ENCODE measurements around the gene GRIN2D.
"Not testable (repeated sequence)": the region's sequence is repeated elsewhere in the genome, so short reads cannot be mapped to it uniquely, and the experiment has no call there.

Gene GRIN2D

DNA sequence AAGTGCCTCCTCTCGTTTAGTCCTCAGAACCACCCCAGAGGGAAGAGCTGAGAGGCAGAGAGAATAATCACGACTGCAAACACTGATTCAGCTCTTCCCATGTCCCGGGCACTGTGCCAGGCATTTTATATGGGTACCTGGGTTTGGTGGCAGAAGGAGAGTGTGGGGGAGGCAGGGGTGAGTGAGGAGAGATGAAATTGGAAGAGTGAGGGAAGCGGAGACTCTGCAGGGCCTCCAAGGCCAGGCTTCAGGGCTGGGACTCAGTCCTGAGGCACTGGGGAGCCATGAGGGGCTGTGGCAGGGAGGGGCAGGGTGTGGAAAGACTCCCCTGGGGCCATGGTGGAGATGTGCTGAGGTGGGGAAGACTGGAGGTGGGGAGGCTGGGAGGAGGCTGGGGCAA lies 20.6 kb upstream of the GRIN2D start:
- DNase-seq = peak; percentile 41

DNA sequence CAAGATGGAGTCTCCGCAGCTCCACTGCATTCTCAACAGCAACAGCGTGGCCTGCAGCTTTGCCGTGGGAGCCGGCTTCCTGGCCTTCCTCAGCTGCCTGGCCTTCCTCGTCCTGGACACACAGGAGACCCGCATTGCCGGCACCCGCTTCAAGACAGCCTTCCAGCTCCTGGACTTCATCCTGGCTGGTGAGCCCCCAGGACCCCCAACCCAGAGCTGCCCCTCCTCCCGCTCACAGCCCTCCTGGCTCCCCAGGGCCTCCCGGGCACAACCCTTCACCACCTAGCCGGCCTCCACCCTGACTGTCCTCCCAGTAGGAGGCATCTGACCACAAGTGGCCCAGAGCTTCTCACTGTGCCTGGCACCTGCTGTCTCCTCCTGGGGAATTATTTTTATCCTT lies 19.9 kb upstream of the GRIN2D start:
- DNase-seq = no peak

DNA sequence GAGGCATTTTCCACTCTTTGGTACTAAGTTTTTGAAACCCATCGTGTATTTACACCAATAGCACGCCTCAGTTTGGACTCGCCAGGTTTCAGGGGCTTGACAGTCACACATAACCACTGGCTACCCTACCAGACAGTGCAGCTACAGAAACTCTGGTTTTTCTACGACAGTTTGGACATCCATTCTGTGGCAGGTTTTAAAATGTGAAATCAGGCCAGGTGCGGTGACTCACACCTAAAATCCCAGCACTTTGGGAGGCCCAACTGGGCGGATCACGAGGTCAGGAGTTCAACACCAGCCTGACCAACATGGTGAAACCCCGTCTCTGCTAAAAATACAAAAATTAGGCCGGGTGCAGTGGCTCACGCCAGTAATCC lies 15.3 kb upstream of the GRIN2D start:
- no peak for DNase-seq

DNA sequence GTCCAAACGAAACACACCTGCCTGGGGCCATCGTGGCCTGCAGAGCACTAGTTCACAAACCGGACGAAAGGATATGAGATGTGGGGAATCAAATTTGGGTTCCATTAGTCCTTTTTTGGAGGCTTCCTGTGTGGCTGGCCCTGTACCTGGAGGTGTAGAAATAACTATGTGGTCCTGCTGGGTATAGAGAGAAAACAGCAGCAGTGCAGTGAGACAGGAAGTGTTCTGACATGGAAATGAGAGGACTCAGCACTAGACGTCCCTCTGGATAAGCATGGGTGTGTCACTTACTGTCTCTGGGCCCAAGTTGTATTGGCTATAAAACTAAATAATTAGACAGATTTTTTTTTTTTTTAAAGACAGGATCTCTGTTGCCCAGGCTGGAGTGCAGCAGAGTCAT lies 14.4 kb upstream of the GRIN2D start:
- no peak for DNase-seq

DNA sequence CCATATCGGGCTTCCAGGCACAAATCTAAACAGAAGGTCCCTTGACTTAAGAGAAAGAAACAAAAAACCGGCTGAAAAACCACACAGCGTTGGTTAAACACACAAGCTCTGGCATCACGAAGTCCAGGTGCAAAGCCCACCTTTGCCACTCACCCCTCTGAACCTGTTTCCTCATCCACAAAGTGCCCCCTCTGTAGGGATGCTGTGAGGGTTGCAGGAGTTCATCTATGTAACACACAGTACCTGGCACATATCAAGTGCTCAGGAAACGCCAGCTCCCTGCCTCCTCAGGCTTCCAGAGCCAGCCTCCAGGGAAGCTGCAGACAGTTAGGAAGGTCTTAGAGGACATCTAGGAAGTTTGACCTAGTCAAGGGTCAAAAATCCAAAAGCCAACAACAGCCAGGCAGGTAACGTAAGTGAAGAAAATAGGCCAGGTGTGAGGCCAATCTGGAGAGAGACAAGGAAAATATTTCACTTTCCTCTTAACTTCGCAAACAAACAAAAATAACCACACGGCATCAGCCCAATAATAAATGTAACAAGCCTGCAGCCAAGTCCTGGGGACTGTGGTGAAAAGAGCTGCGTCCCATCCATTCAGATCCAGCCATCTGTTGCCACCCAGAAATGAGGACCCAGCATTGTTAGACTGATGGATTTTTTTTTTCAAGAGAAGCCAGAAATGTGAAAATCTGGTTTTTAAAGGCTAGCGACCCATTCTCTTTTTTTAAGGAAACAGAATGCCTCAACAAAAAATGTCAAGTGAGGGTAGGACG lies 12.1 kb upstream of the GRIN2D start:
- DNase-seq = no peak

DNA sequence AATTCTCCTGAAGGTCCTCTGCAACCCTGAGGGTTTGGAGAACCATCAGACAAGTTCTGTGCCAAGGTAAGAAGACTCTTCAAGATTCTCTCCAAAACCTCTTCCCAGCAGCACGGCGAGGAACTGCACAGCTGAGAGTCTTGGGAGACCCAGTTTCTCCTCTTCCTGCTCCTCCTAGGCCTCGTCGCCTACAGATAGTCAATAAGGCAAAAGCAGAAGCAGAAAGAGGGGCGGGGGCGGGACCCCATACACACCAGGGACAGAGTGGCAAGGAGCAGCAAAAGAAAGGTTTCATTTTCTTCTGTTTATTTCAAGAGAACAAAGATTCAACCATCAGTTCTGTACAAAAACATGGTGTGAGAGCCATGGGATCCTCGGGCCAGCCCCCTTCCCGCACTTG lies 11.2 kb upstream of the GRIN2D start:
- DNase-seq = no peak

DNA sequence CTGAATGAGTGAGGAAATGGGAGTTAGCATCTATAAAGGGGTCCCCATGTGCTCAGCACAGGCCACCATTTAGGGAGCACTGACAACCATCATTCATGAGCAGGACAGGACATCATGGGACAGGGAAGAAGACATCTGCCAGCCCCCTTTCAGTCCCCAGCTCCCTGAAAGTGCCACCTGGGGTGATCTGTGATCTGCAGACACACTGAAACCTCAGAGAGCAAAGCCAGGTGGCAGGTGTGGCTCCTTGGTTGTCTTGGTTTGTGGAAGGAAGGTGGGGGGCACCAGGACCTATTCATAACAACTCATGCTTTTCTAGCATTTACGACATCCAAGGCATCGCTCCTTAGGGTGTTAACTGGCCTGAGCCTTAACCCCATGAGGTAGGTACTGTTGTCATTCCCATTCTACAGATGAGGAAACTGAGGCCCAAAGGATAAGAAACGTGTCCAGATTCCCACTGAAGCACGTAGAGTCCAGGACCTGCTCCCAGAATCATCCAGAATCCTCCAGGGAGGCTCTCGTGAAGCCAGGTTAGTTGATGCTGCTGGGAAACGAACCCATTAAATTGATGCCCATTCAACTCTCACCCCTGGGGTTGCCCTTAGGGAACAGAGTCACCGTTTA lies 7.9 kb upstream of the GRIN2D start:
- no peak for DNase-seq

DNA sequence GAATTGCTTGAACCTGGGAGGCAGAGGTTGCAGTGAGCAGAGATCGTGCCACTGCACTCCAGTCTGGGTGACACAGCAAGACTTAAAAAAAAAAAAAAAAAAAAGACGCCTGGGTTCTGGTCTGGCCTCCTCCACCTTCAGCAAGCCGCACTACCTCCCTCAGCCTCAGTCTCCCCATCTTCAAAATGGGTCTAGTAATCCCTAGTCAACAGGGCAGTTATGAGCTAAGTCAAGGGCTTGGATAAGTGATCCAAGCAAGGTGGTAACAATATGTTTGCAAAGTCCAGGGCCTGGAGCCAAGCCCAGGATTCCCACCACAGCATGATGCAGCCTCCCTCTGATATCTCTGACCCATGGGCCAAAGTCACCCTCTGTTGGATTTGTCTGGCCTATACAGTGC lies 6.5 kb upstream of the GRIN2D start:
- DNase-seq = no peak

DNA sequence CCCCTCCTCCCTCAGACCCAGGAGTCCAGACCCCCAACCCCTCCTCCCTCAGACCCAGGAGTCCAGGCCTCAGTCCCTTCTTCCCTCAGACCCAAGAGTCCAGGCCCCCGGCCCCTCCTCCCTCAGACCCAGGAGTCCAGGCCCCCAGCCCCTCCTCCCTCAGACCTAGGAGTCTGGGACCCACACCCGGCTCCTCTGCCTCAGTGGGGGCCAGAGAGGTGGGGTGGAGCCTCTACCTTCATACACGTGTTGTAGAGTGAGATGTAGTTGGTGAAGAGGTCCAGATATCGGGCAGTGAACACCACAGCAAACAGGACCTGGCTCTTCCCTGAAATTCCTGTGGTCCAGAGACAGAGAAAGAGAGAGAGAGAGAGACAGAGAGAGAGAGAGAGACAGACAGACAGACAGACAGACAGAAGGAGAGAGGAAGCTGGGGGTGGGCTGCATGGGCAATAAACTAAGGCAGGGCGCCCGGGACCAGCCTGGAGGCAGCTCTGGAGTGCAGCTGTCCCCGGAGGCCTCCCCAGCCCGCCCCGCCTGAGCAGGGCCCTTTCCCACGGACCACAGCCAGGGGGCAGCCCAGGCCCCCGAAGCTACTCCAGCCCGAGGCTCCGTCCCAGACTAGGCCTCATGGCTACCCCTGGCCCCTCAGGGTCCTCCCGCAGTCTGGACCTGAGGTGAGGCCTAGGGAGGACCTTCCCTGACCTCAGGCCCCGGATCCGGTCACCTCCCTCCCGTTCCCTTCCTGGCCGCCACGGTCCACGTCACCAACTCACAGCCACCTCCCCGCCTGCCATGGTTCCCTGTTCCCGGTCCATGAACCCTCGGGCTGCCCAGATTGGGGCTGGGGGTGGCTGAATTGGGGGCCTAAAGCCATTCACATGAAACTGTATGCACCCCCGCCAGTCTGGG lies 3.0 kb upstream of the GRIN2D start:
- DNase-seq = peak; percentile 59

DNA sequence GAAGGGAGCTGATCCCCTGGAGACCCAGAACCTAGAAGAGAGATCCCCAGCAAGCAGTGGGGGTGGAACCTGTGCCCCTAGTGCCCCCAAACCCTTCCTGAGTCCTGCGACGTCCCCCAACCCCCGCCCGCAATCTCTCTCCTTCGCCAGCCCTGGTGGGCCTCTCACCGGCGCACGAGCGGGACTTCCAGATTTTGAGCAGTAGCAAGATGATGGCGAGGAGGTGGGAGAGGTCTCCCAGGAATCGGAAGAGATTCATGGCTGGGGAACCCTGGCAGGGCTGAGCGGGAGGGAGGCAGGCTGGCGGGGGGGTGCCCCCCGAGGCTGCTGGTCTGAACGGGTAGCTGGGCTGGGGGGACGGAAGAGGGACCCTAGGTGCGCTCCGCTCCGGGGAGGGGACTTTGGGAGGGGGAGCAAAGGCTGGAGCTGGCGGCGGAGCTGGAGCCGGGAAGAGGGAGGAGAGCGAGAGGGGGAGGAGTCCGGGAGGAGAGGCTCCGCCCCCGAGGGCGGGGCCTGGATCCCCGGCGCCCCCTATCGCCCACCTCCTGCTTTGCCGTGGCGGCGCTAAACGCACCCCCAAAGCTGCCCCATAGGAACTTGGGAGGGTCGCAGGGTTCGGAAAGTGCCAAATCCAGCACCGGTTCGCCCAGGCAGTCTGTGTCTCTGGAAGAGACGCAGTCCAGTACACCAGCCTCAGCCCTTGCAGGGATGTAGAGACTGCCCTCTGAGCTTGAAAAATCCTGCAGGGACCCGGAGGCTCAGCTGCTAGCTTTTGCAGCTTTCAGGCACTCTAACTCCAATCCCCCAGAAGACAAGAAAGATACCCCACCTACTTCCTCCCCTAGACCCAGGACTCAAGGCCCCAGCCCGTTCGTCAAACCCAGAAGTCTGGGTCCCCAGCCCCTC lies 2.1 kb upstream of the GRIN2D start, which contains the start of gene KDELR1:
Gene KDELR1 (minus strand): TSS at position 452 of the 906 bp plus-strand sequence. CDS start 193 bp downstream, at position 259.
- DNase-seq = peak; percentile 71

DNA sequence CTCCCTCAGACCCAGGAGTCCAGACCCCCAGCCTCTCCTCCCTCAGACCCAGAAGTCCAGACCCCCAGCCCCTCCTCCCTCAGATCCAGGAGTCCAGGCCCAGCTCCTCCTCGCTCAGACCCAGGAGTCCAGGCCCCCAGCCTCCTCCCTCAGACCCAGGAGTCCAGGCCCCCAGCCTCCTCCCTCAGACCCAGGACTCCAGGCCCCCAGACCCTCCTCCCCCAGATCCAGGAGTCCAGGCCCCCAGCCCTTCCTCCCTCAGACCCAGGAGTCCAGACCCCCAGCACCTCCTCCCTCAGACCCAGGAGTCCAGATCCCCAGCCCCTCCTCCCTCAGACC lies 1.5 kb upstream of the GRIN2D start:
- DNase-seq = not testable (repeated sequence)

DNA sequence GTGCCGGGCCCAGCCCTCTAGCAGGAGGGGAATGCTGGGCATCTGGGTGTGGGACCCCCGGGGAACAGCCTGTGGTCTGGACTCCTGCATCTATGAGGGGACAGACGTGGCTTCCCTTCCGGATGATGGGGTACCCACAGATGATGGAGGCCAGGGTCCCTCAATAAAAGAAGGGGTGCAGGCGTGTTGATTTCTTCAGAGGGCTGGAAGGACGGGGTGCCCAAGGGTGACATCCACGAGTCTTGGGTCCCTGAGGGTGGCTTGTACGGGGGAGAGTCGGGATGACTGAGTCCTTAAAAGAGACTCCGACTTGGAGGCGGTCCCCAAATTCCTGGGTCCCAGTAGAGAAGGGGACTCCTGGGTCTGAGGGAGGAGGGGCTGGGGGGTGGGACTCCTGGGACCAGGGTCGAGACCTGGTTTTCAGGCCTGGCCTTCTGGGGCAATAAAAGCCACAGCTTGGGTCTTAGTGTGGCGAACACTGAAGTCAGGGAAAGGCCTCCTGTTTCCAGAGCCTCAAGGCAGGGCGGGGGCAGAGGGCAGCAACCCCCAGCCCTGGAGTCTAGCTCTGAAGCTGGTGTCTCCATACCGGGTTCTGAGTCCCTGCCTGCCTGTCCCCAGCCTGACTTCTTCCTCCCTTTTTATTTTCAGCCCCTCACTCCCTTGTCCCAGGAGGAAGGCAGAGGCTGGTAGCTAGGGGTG lies 459 bp upstream of the GRIN2D start:
- DNase-seq = no peak

DNA sequence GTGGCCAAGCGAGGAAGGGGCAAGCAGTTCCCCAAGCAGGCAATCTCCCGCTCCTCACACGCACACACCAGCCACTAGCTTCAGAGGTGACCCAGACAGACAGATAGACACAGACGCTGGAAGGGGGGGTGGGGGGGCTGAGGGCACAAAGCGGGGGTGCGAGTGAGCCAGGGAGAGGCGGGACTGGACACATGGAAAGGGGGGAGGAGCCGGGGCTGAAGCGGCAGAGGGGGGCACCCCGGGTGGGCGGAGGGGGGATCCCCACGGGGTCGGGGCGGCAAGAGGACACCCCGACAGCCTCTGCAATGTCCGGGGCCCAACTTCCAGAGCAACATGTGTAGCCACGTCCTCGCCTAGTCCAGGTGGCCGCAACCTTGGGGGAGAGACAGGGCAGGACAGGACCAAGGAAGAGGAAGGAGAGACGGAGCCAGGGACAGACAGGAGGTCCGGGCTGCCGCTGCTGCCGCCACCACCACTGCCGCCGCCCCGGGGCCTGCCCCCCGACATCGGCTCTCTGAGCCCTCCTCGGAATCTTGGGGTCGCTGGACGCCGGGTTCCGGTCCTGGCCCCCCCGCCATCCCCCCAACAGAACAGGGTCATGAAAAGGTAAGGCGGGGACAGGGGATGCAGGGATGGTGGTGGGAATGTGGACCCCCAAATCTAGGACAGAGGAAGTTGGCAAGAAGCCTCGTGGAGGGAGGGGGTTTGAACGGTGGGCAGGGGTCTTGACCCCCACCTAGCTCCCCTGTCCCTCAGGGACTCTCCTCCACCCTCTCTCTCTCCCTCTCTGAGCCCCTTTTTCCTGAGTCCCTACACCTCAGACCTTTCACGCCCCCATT lies 1.1 kb downstream of the GRIN2D start:
- DNase-seq = peak; percentile 37

DNA sequence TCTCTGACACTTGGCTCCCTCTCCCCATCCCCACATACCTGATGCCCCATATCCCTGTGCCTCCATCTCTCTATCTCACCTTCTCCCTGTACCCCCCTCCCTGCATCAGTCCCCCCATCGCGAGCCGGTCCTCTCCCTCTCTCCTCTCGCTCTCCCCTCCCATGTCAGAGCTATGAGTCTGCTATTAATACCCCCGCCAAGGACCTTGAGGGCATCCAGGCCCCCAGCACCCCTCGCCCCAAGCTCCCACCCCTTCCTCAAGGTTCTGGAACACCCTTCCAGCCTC lies 1.6 kb downstream of the GRIN2D start:
- DNase-seq = no peak

DNA sequence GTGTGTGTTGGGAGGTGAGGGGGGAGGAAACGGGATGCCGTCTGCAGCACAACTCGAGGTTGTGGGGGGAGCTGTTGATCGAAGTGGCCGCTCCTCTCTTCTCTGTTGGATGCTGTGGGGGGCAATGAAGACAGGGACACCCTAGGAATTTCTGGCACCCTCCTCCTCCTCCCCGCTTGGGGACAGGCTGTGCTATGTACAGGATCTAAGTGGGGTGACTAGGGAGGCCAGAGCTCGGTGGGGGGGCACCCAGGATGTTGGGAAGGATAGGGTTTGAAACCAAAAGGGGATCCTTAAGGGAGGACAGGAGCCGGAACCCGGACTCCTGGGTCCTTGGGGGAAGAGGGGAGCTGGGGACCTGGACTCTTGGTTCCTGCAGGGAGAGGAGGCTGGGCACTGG lies 2.0 kb downstream of the GRIN2D start:
- no peak for DNase-seq

DNA sequence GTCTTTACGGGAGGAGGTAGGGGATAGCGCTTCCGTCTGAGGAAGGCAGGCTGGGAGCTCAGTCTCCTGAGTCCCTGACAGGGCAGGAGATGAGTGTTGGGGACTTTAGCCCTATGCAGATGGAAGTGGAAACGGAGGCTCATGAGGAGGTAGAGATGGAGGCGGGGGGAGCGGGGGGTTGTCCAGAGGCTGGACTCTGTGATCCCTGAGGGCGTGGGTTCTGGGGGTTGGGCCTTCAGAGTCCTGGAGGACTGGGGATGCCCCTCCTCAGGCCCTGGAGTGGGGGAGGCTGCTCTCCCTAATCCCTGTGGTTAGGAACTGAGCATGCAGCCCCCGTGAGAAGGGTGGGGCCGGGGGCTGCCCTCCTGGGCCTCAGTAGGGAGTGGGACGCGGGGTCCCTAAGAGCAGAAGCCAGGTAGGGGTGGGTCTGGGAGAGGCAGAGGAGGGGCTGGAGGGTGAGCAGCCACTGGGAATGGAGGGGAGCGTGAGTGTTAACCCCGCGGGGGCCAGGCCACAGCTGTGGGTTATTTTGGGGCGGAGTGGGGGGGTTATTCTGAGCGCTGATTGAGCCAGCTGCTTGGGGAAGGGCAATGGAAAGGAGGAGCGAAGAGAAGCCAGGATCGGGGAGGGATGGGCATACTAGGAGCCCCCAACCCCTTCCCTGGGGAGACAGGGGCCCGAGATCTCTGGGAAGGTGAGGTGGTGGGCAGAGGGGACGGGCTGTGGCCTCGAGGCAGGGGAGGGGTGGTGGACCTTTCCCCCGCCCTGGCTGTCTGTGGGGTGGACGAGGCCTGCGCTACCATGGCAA lies 2.8 kb downstream of the GRIN2D start:
- DNase-seq = peak; percentile 52

DNA sequence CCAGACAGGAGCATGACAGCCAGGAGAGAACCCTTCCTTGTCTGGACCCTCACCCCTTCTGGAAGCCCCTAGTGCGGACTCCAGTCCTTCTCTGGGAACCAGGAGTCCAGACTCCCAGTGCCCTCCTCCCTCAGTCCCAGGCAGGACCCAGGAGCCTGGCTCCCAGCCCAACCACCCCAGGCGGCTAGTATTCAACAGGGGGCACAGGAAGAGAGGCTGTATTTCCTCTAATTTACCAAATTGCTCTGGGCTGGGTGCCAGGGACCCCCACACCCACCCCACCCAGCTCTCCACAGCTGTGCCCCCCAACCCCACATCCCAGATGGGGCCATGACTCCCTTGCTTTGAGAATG lies 3.3 kb downstream of the GRIN2D start:
- DNase-seq = peak; percentile 61

DNA sequence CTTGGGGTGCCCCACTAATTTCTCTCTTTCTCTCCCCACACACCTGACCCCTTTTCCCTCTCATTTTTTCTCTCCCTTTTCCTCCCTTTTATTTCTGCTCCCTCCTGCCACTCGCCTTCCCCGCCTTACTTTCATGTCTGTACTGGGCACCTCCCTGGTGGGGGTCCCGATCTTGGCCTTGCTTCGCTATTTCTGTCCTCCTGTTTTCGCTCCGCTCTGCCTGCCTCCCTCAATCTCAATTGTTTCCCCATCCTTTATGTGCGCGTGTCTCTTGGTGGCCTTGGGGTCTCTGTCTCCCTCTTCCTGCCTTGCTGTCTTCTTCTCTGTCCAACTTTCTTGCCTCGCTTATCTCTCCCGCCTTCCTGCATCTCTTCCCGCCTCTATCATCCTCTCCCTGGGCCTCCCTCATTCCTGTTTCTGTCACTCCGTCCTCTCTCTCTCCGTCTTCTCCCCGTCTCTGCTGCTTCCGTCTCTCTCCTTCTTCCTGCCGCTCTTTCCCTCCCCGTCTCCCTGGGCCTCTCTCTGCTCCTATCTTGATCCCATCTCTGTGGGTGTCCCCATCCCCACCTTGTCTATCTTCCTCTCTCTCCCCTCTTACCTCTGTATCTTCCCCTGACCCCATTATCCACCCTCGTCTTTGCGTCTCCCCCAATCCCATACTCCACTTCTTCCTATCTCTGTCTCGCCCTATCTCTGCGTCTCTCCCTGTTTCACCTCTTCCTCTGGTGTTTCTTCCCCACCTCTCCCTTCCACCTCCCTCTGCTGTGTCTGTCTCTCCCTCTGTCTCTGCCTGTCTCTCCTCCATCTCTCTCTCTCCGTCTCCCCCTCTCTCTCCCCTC lies 4.0 kb downstream of the GRIN2D start:
- DNase-seq = peak; percentile 45

DNA sequence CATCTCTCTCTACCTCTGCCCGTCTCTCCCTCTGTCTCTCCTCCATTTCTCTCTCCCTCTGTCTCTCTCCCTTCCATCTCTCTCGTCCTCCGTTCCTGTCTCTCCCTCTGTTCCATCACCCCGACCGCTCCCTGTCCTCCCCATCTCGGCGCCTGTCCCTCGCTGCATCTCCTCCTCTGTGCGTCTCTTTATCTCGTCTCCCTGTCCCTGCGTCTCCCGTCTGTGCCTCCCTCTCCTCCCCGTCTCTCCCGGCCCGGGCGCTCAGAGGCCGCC lies 4.6 kb downstream of the GRIN2D start:
- peak; percentile 70 for DNase-seq

Measured in NCI-H146 (cell line).